NCI-H1436 (cell line): Measurements from ENCODE around the gene VAV1.

Experiments used
- DNase-seq: peaks from one replicate; lab custom pipeline; 2025; lab: John Stamatoyannopoulos, UW

Gene VAV1

DNA sequence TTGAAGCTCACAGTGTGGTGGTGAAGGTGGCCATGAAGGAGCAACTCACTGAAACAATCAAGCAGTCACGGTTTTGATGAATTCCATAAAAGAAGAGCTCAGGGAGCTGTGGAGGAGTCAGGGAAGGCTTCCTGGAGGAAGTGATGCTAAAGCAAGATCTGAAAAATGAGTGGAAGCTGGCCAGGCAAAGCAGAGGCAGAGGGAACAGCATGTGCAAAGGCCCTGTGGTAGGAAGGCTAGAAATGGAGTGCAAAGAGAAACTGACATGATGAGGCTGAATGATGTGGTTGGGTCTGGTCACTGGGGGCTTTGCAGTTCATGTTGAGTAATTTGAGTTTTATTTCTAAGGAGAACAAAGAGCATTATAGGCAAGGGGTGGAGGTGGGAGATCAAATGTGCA lies 121.8 kb downstream of the VAV1 start:
- no peak for DNase-seq

DNA sequence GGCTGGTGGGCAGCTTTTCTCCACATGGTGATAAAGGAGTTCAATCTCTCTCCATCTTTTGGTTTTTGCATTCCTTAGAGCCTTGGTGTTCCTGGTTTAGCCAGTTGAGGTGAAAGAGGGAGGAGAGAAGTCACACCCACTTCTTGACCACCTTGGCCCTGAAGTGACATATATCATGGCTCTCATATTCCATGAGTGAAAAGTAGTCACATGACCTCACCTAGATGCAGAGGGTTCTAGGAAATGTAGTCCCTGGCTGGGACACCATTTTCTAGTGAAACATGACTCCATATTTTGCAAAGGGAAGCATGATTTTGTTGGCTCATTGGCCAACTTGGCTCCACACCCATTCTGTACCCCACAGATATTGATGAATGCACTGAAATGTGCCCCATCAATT lies 130.9 kb downstream of the VAV1 start:
- no peak for DNase-seq

DNA sequence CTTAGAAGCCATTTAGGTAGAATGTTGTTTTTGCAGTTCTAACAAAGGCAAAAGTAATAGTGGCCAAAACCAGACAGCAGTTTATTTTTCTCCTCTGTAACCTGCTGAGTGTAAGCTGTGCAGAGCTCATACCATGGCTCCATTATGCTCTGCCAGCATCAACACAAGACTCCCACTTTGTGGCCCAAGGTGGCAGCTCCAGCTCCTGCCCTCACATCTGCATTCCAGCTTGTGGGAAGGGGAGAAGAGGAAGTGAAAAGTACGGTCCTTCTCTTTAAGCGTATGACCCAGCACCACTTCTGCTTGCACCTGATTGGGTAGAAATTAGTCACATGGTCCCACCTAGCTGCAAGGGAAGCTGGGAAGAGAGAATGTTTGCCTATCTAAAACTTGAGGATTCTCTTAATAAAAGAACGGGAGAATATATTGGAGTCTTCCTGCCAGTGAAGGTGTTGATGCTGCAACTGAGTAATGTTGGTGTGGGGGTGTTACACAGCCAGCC lies 134.1 kb downstream of the VAV1 start:
- DNase-seq = no peak
